Naive thymus-derived CD8-positive, alpha-beta T cell (primary cell): ENCODE measurements around the gene ARPC2. TPM values are rescaled to one million over a fixed set of nuclear protein-coding genes. Genes with fewer than 3 reads are reported as not detected.
A peak's percentile ranks its signal among the peaks of the same experiment; 100 is the strongest.

Experiments
- ATAC-seq, 2 donors: fragments of 150-1000 bp; cut with Tn5 transposase in 1 of 2; sonication (Bioruptor Pico), chemical (Tn5 transposase) in 1 of 2; 1 replicate in 1 of 2; 2 replicates in 1 of 2; pipeline ENCODE4 v1.10.0; 2021; ENCODE audit warnings: mild to moderate bottlenecking in 2 of 2, moderate library complexity in 2 of 2
- POLR2A ChIA-PET: fragments of 350-600 bp; sonication (Branson Sonifier 250); formaldehyde crosslinking; loops from one replicate; lab custom pipeline; 2021; ENCODE audit warnings: antibody characterized with exemption; lab: Charles Lee
- DNase-seq, 10 donors: peaks; one replicate each; pipeline versions ENCODE4 v3.0.0 to v3.0.0-alpha.2; 2020 to 2022
- H3K27ac Mint-ChIP-seq, 10 donors: one replicate each; pipeline ENCODE4 v1.8.0; 2020 to 2022; ENCODE audit warnings: mild to moderate bottlenecking in 10 of 10, mixed read lengths in 10 of 10, moderate library complexity in 4 of 10, inconsistent platforms in 1 of 10
- H3K27me3 Mint-ChIP-seq, 5 donors: one replicate each; pipeline ENCODE4 v1.8.0; 2021 to 2022; ENCODE audit warnings: mixed read lengths in 5 of 5
- H3K36me3 Mint-ChIP-seq, 3 donors: one replicate each; pipeline ENCODE4 v1.8.0; 2020 to 2022; ENCODE audit warnings: mixed read lengths in 3 of 3, mild to moderate bottlenecking in 2 of 3, inconsistent platforms in 1 of 3
- H3K4me1 Mint-ChIP-seq, 4 donors: one replicate each; pipeline ENCODE4 v1.8.0; 2021 to 2022; ENCODE audit warnings: mixed read lengths in 4 of 4
- H3K4me3 Mint-ChIP-seq, 10 donors: one replicate each; pipeline ENCODE4 v1.8.0; 2020 to 2022; ENCODE audit warnings: mild to moderate bottlenecking in 10 of 10, mixed read lengths in 10 of 10, moderate library complexity in 6 of 10, inconsistent platforms in 1 of 10
- H3K9me3 Mint-ChIP-seq, 9 donors: one replicate each; pipeline ENCODE4 v1.8.0; 2020 to 2022; ENCODE audit warnings: mixed read lengths in 9 of 9, mild to moderate bottlenecking in 3 of 9, inconsistent platforms in 1 of 9, moderate library complexity in 1 of 9
- polyA plus RNA-seq, 3 donors: library from polyadenylated mRNA; unstranded; fragments of 300-500 nt; fragmentation: Illumina TruSeq; gene quantifications; one replicate each; pipeline ENCODE4 v1.2.3, GENCODE V29; 2021
- total RNA-seq, 8 experiments: library from RNA in 2 of 8; stranded (reverse) in 2 of 8; gene quantifications; one replicate each; pipeline ENCODE4 v1.2.3 and lab custom pipeline; 2021 to 2026

Gene ARPC2
- total and polyA plus RNA-seq, 5 experiments from 2014 or later: 425 to 865 (median 690) TPM

DNA sequence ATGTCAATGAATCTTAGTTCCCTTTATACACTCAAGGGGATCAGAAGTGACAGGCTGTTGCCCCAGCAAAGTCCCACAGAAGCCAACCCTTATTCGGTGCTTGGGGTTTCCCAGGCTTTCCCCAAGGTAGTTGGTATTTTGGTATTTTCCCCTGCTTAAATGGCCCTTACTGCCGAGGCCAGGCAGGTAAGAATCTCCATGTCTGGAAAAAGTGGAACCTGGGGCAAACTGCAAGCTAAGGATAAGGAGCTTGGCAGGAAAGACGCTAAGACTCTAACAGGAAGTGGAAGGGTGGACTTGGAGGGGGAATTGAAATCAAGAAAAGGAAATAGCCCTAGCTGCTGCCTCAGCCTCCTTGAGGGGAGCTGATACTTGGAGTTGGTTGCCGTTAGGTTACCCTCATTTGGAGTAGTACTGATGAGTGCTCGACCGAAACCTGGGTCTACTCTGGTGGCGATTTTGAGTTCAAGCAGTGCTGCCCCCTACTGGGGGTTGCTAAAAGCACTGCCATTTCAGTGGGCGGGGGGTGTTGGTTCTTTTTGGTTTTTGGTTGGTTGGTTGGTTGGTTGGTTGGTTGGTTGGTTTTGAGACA, 40.5 kb downstream of the ARPC2 start:
- H3K27me3 Mint-ChIP-seq: no peaks in the 10 kb centered on the region
- peak in 9 of 10 donors; percentile 46 to 72 (median 61) for DNase-seq
- peak overlapping the region; percentile 35 to 95 (median 92) for H3K27ac Mint-ChIP-seq
- POLR2A ChIA-PET: interaction anchor here (0.7 to 2.8 kb wide), 4 partner anchors 10 to 41 kb away, joined by 3 to 9 read pairs (median 4); partner anchors contain the start of gene ARPC2
- peaks cover 13 to 35% (median 24%) of the 10 kb centered on the region in 4 donors for H3K4me1 Mint-ChIP-seq
- H3K9me3 Mint-ChIP-seq: no peaks in the 10 kb centered on the region
- peak; percentile 75 to 80 for ATAC-seq
- H3K36me3 Mint-ChIP-seq: peaks cover 0 to 43% (median 2%) of the 10 kb centered on the region in 3 donors
- H3K4me3 Mint-ChIP-seq: peak overlapping the region; percentile 3 to 69 (median 52)

DNA sequence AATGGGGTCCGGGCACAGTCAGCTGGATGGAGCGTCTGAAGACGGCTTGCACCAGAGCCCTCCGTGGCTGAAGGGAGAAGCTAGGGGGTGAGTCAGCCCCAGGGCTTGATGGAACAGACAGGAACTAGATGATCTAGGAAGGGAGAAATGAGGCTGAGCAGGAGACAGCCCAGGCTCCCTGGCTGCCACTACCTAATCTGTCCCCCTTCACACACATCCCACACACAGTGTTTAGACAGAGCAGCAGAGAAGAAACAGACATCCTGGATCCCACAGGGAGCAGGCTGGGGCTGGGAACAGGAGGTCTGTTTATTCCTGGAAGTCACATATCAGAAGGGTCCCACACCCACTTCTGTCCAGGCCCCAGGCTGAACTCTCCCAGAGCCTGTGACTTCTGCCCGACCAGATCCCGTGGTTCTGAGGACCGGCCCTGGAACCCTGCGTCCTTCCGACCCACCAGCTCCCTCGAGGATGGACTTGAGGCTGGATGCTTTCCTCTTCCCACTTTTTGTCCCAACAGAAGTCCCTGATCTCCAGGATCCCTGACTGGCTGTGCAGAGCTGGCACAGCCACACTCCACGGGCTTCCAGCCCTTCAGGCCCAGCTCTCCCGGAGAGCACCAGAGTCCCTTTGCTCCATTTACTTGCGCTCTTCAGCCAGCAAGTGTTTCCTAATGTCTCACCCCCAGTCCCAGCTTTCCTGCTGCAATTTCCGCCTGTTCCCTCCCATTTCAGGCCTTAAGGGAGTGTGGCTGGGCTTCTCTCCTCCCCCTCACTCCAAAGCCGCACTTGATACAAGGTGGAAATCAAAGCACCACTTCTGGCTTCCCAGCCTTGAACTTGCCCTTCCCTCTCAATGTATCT, 42.3 kb downstream of the ARPC2 start:
- Mint-ChIP-seq H3K27ac (peak overlapping the region; percentile 34 to 91 (median 82)), H3K36me3 (peaks cover 0 to 33% (median 2%) of the 10 kb centered on the region in 3 donors)
- no peak for DNase-seq

DNA sequence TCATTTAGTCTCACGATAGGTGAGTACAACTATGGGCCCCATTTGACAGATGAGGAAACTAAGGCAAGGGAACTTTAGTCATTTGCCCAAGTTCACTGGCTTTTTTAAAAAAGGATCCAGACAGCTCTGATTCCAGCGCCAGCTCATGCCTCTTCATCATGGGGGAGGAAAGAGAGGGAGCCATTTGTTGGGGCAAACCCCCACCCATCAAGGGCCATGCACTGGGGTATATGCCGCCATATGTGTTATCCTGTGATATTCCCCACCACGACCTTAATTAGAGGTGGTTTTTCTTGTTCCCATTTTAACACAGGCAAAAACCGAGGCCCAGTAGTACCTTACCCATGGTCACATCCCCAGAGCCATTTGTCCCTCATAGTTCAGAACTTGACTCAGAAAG, 43.2 kb downstream of the ARPC2 start:
- no peaks in the 10 kb centered on the region for H3K27me3 Mint-ChIP-seq
- no peak overlapping the region for H3K4me3 Mint-ChIP-seq
- H3K9me3 Mint-ChIP-seq: no peaks in the 10 kb centered on the region
- DNase-seq (no peak), ATAC-seq (no peak)
- H3K4me1 Mint-ChIP-seq: peaks cover 10 to 41% (median 26%) of the 10 kb centered on the region in 4 donors
- peaks cover 0 to 26% (median 2%) of the 10 kb centered on the region in 3 donors for H3K36me3 Mint-ChIP-seq
- H3K27ac Mint-ChIP-seq: peak overlapping the region in 8 of 10 donors; percentile 59 to 91 (median 81)
- POLR2A ChIA-PET: no interaction called here

More for the DNA sequence above, 42.3 kb downstream of the ARPC2 start:
- no peak for ATAC-seq
- Mint-ChIP-seq H3K9me3 (no peaks in the 10 kb centered on the region), H3K27me3 (no peaks in the 10 kb centered on the region), H3K4me1 (peaks cover 10 to 41% (median 26%) of the 10 kb centered on the region in 4 donors), H3K4me3 (no peak overlapping the region)
- POLR2A ChIA-PET: interaction anchor here (0.7 kb wide), 1 partner anchor 12 kb away, joined by 3 read pairs; no protein-coding TSS in a partner anchor

DNA sequence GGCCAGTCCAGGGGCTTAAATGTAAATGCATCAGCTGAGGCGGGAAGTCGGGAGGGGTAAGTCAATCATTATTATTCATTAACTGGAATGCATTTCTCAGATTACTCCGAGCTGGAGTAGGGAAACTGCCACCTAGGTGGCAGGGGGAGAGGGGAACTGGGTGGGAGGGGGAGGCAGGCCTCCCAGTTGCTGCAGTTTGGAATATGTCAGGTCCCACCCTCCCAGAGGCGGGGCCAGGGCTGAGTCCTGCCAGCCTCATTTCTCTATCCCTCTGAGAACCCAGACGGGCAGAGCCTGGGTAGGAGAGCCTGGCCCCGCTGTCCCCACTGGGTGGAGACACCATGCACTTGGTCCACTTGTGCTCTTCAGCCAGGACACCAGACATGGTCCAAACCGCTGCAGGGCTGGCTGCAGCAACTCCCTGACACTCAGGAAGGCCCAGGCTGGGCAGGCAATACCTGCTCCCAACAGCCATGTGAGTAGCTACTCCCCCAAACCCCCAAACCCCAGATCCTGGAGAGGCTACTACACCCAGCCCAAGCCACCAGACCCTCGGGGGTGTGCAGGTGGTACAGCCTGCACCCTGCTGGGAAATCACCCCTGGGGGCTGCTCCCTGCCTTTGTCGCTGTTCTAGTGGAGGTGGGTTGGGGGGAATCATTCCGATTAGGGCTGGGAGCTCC, 43.9 kb downstream of the ARPC2 start, which contains the start of gene GPBAR1:
GPBAR1 (plus strand) TSS at position 274 of the 681 bp plus-strand sequence. CDS start 1,710 bp downstream, outside the sequence.
- no peak for ATAC-seq
- no peaks in the 10 kb centered on the region for H3K27me3 Mint-ChIP-seq
- peaks cover 10 to 42% (median 31%) of the 10 kb centered on the region in 4 donors for H3K4me1 Mint-ChIP-seq
- peak within 1 kb of the TSS; percentile 59 to 91 (median 80) for H3K27ac Mint-ChIP-seq
- POLR2A ChIA-PET: interaction anchor here (0.7 to 1.1 kb wide), 3 partner anchors 9 to 23 kb away, joined by 3 to 6 read pairs (median 4); partner anchors contain the start of genes AAMP and PNKD
- peak within 1 kb of the TSS in 2 of 10 donors; percentile 34 to 52 for H3K4me3 Mint-ChIP-seq
- DNase-seq: no peak
- peaks cover 0 to 25% (median 2%) of the 10 kb centered on the region in 3 donors for H3K36me3 Mint-ChIP-seq
- no peaks in the 10 kb centered on the region for H3K9me3 Mint-ChIP-seq

DNA sequence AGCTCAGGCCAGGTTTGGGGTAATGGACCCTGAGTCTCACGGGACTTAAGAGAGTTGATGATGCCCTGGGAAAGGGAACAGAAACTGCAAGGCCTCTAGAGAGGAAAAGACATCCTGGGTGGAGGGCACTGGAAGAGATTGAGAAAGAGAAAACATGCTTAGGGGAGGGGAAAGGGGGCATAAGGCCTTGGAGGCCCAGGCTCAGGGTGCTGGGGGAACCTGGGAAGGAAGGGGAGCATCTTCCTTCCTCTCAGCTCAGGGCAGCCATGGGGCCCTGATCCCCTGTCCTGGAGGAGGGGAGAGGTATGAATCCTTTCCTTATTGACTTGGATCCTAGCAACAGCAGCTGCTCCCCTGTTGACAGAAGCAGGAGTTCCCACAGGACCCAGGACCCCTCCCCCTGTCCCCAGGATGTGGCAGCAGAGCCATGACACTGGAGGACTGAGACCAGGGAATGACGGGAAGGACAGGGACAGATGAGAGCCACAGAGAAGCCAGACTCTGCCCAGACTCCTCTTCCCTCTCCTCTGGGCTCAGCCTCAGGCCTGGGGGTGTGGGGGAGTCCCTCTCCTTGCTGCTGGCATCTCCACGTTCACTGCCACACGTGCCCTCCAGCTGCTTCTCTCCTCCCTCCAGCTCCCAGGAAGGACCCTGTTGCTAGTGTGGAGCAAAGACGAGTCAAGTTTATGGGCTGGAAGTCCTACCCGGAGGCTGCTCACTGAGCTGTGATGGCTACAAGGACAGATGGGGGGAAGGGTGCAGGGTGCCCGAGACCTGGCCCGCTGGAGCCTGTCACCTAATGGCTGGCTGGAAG, 44.6 kb downstream of the ARPC2 start:
- POLR2A ChIA-PET: interaction anchor here (0.7 to 1.1 kb wide), 3 partner anchors 8 to 22 kb away, joined by 3 to 6 read pairs (median 4); partner anchors contain the start of genes AAMP and PNKD
- no peak for DNase-seq
- Mint-ChIP-seq H3K27ac (peak overlapping the region in 8 of 10 donors; percentile 5 to 86 (median 42)), H3K27me3 (no peaks in the 10 kb centered on the region), H3K36me3 (peaks cover 0 to 21% (median 0%) of the 10 kb centered on the region in 3 donors), H3K4me1 (peaks cover 10 to 44% (median 34%) of the 10 kb centered on the region in 4 donors), H3K4me3 (peak overlapping the region in 2 of 10 donors; percentile 34 to 52), H3K9me3 (no peaks in the 10 kb centered on the region)
- no peak for ATAC-seq

DNA sequence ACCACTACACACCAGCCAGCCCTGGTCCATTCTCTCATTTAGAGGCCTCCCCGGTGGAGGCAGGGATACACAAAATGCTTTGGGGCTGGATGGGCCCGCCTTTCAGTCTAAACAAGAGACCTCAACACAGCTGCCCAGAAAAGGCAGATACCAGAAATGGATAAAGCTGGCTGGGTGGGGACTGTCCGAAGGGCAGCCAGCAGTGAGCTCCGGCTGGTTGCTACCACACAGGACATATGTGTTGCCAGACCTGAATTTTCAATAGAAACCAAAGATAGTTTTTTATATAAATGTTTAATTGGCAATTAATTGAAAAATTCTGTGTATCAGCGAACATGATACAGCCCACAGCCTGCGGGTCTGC, 45.2 kb downstream of the ARPC2 start:
- no peak for ATAC-seq
- Mint-ChIP-seq H3K36me3 (peaks cover 0 to 26% (median 0%) of the 10 kb centered on the region in 3 donors), H3K4me1 (peaks cover 12 to 43% (median 36%) of the 10 kb centered on the region in 4 donors), H3K4me3 (no peak overlapping the region), H3K27me3 (no peaks in the 10 kb centered on the region), H3K9me3 (no peaks in the 10 kb centered on the region), H3K27ac (peak overlapping the region in 2 of 10 donors; percentile 22 to 49)
- DNase-seq: no peak
- POLR2A ChIA-PET: interaction anchor here (1.1 kb wide), 2 partner anchors 8 to 22 kb away, joined by 4 to 6 read pairs; partner anchors contain the start of genes AAMP and PNKD

DNA sequence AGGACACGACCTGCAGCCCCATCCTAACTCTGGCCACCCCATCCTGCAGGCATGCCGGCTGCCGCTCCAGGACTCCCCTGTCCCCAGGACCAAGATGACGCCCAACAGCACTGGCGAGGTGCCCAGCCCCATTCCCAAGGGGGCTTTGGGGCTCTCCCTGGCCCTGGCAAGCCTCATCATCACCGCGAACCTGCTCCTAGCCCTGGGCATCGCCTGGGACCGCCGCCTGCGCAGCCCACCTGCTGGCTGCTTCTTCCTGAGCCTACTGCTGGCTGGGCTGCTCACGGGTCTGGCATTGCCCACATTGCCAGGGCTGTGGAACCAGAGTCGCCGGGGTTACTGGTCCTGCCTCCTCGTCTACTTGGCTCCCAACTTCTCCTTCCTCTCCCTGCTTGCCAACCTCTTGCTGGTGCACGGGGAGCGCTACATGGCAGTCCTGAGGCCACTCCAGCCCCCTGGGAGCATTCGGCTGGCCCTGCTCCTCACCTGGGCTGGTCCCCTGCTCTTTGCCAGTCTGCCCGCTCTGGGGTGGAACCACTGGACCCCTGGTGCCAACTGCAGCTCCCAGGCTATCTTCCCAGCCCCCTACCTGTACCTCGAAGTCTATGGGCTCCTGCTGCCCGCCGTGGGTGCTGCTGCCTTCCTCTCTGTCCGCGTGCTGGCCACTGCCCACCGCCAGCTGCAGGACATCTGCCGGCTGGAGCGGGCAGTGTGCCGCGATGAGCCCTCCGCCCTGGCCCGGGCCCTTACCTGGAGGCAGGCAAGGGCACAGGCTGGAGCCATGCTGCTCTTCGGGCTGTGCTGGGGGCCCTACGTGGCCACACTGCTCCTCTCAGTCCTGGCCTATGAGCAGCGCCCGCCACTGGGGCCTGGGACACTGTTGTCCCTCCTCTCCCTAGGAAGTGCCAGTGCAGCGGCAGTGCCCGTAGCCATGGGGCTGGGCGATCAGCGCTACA, 45.9 kb downstream of the ARPC2 start:
- POLR2A ChIA-PET: no interaction called here
- Mint-ChIP-seq H3K27me3 (no peaks in the 10 kb centered on the region), H3K9me3 (no peaks in the 10 kb centered on the region), H3K27ac (peak overlapping the region in 2 of 10 donors; percentile 49 to 50), H3K4me3 (no peak overlapping the region), H3K4me1 (peaks cover 10 to 42% (median 35%) of the 10 kb centered on the region in 4 donors), H3K36me3 (peaks cover 0 to 33% (median 0%) of the 10 kb centered on the region in 3 donors)
- ATAC-seq (no peak), DNase-seq (no peak)

DNA sequence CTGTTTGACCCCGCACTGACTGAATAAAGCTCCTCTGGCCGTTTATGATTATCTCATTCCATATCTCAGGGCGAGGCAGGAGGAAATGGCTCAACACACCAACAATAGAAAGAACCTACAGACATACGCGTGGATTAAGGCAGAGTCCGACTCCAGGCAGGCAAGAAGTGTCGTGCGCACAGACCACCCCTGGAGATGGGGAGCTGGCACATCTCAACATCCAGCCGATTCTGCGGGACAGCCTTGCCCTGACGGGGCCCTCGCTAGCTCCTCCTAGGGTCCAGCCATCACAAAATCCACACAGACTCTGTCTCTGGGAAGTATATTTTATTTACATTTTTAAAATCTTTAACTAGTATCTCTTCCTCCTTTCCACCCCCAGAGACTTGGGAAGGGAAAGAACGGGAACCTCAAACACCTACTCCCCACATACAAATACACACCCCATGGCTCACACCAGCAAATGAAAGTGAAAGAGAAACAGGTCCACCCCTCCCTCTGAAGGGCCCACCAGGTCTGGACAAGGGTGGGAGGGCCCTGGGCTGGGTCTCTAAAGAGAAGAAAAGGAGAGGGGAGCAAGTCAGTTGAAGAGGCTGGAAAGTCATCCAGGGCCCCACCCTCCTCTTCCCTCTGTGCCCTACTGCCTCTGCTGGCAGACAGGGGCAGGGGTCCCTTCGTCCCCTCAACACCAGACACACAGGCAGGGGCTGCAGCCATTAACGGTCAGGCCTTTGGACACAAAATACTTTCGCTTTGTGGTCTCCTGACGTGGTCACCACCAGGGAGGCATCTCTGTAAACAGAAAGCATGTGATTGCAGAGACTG, 47.0 kb downstream of the ARPC2 start:
- Mint-ChIP-seq H3K4me3 (no peak overlapping the region), H3K27me3 (no peaks in the 10 kb centered on the region), H3K4me1 (peaks cover 9 to 38% (median 30%) of the 10 kb centered on the region in 4 donors), H3K36me3 (peaks cover 0 to 36% (median 0%) of the 10 kb centered on the region in 3 donors), H3K9me3 (no peaks in the 10 kb centered on the region), H3K27ac (peak overlapping the region in 3 of 10 donors; percentile 10 to 68 (median 19))
- DNase-seq (no peak), ATAC-seq (no peak)
- POLR2A ChIA-PET: no interaction called here

DNA sequence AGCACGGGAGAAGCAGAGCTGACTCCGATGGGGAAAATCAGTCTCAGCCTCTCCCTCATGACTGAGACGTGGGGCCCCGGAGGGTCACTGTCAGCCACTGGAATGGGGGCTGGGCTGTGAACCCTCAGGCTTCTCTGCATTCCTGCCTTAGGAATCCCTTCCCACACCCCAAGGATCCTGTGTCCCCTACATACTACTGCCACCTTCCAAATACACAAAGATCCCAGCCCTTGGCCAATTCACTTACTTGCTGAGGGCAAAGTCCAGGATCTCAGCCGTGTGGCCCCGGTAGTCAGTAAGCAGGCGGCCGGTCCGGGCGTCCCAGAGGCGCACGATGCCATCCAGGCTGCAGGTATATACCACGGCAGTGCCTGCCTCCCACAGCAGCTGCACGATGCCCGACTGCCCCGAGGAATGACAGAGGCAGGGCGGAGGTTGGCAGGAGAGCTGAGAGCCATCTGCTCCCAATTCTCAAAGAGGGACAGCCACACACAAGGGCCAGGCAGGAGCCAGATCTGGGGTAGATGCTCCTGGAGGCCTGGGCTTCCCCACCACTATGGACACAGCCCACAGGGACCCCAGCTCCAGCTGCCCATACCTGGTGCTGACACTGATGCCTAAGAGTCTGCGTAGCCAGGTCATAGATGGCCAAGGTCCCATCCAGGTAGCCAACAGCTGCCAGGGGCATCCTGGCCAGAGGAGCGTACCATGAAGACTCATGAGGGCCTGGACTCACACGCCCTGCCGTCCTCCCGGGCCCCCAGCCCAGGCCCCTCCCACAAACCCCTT, 48.0 kb downstream of the ARPC2 start:
- Mint-ChIP-seq H3K27me3 (no peaks in the 10 kb centered on the region), H3K4me1 (peaks cover 8 to 36% (median 31%) of the 10 kb centered on the region in 4 donors), H3K36me3 (peaks cover 0 to 42% (median 0%) of the 10 kb centered on the region in 3 donors), H3K9me3 (no peaks in the 10 kb centered on the region), H3K4me3 (peak overlapping the region in 2 of 10 donors; percentile 2 to 51), H3K27ac (peak overlapping the region in 2 of 10 donors; percentile 19 to 27)
- POLR2A ChIA-PET: no interaction called here
- ATAC-seq (no peak), DNase-seq (peak in 1 of 10 donors; percentile 53)
